Measurements from ENCODE around the gene IDH3A.

Gene IDH3A

DNA sequence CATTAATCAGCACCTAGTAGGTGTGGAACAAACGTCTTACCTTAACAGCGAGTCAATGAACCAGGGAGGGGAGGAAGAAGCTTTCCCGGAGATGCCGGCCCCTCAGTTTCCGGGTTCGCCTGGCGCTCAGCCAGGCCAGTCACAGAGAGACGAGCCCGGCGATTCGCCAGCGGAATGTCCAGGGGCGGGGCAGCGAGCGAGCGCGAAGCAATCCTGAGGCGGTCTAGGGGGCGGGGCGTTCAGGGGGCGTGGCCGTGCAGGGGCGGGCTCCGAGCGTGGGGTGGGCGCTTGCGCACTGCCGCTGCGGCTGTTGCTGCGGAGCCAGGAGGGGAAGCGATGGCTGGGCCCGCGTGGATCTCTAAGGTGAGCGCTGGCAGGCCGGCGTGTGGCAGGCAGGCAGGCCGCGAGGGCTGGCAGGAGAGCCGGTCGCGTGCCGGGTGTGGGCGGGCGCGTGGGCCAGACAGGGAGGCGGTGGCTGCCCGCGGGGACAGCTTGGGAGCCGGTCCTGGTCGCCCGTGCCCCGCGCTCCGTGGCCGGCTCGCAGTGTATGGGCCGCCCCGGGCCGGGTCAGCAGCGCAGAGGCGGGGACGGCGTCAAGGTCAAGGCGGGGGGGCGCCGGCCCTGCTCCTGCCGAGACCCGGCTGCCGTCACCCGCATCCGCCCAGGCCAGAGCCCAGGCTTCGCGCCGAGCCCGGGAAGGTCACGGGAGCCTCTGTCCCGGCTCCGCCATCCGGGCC lies at the start of gene IDH3A:
Gene IDH3A, plus strand, starts transcription at position 295 of the 737 bp plus-strand sequence. Its CDS starts 42 bp downstream, at position 337.
- DNase-seq (ENCODE audit: low spot score) = peak; percentile 99

DNA sequence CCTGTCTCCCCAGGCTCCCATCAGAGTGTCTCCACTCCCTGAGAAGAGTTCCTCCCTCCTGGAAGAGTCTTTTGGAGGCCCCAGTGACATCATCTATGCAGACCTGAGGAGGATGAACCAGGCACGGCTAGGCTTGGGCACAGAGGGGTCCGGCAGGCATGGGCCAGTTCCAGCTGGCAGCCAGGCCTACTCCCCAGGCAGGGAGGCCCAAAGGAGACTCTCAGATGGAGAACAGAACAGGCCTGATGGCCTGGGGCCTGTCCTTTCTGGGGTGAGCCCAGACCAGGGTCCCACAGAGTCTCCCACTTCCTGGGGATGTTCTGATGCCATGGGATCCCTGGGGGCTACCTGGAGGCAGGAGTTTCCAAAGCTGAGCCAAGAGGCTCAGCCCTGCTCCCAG lies 48.3 kb upstream of the IDH3A start:
- DNase-seq (ENCODE audit: low spot score) = no peak

DNA sequence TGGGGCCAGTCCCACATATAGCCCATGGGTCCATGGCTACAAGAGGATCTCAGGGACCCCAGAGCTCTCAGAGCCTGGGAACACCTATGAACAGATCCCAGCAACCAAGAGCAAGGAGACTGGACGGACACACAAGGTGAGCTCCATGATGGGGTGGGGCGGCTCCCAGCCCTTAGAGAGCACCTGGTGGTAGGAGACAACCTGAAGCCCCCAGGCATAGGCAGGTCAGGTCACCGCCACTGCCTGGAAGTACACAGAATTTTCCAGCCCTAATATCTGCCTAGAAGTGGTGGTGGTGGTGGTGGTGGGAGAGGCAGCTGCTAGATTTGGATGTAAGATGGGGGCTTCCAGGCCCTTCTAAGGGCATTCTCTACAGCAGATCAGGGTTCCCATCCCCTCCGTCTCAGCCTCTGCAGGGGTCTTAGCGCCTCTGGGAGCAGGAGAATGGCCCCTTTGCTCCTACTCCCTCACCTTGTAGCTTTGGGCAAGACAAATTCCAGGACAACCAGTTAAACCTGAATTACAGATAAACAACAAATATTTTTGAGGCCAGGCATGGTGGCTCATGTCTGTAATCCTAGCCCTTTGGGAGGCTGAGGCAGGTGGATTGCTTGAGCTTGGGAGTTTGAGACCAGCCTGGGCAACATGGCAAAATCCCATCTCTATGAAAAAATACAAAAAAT lies 47.6 kb upstream of the IDH3A start:
- no peak for DNase-seq (ENCODE audit: low spot score)

DNA sequence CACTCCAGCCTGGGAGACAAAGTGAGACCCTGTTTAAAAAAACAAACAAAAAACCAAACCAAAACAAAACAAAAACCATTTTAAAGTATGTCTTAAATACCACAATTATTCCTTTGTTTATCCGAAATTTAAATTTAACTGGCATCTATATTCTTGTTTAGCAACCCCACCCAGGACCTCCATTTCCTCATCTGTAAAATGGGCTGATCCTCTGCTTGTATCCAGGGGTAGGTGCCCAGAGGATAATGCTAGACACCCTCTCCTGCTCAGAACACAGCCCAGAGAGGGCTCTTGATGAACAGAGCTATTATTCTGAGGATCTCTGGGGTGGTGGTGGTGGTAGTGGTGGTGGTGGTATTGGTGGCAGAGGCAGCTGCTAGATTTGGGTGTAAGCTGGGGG lies 47.0 kb upstream of the IDH3A start:
- no peak for DNase-seq (ENCODE audit: low spot score)

DNA sequence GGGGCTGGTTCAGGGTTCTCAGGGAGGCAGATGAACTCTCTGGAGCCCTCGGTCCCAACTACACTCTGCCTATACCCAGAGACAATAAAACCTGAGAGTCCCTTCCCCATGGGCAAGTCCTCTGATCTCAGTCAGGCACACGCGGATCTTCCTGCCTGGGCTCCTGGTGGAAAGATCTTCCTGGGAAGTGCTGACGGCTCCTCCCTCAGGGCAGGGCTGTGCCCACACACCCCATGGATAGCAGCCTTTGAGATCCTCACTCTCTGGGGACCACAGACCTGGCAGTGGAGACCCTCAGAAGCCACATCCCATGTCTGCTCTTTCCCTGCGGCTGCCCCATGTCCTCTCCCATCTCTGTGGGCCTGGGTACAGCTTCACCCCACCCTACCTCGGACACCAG lies 46.4 kb upstream of the IDH3A start:
- DNase-seq (ENCODE audit: low spot score) = no peak

DNA sequence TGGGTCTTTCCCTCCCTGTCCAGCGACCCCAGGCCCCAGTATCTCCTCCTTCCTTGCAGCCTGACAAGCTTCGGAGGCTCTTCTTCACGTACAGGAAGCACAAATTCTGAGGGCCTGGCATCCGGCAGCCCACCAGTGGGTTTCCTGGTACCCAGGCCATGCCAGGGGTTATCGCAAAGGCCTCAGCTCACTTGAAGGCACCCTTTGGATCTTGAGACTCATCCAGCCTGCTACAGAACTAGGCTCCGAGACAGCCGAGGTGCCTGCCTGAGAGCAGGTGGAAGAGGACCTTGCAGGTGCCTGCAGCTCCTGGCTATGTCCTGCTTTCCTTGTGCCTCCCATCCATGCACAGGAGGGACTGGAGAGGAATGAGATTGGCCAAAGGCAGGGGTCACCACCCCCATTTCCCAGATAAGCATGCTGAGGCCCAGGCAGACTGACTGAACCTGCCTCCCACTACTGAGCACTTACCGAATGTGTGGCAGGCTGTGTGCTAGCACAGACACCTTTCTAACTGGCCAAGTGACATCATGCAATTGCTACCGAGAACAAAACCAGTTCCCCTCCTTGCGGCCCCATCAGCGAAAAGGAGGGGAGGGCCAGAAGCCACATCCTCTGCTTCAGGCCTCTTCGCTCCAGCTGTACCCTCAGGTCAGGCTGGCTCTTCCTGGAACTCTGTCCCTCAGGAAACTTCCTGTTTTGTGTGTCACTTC lies 45.6 kb upstream of the IDH3A start:
- peak; percentile 71 for DNase-seq (ENCODE audit: low spot score)

GRCh38 chr15:78104119-78104479 lies 45.1 kb upstream of the IDH3A start:
- no peak for DNase-seq (ENCODE audit: low spot score)

GRCh38 chr15:78104566-78105475 lies 44.3 kb upstream of the IDH3A start:
- DNase-seq (ENCODE audit: low spot score) = no peak

DNA sequence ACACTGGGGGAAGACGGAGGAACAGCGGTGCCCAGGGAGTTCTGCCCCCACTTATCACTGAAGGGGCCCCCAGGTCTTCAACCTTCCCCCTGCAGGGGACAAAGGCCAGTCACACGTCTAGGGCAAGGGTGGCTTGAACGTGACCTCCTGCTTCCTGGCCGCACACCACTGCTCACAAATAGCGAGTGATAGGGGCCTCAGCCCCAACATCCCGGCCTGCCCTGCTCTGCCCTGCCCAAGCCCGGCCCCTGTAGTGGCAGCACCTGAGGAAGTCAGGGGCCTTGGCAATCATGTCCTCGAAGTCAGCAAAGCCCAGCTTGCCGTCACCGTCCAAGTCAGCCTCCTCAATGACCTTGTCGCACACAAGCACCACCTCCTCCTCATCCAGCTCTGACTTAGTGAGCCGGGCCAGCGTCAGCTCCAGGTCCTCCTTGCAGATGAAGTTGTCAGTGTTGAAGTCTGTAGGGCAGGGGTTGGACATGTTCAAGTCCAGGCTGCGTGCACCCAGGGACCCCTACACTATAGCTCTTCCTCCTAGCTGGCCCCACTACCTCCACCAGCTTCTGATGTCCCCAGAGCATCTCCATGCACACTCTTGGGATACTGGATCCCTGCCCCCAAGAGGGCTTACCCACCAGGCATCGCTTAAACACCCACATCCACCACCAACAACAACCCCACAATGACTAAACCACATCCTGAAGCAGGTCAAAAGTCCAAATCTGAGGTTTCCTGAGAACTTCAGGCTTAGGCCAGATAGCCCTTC lies 43.5 kb upstream of the IDH3A start:
- no peak for DNase-seq (ENCODE audit: low spot score)

GRCh38 chr15:78107471-78107870 lies 41.7 kb upstream of the IDH3A start:
- no peak for DNase-seq (ENCODE audit: low spot score)

GRCh38 chr15:78108300-78109084 lies 40.7 kb upstream of the IDH3A start:
- peak; percentile 88 for DNase-seq (ENCODE audit: low spot score)

GRCh38 chr15:78109156-78109555 lies 40.0 kb upstream of the IDH3A start:
- no peak for DNase-seq (ENCODE audit: low spot score)

- DNase-seq (ENCODE audit: low spot score) = no peak
Measured at GRCh38 chr15:78110096-78110495, 39.1 kb upstream of the IDH3A start.

DNA sequence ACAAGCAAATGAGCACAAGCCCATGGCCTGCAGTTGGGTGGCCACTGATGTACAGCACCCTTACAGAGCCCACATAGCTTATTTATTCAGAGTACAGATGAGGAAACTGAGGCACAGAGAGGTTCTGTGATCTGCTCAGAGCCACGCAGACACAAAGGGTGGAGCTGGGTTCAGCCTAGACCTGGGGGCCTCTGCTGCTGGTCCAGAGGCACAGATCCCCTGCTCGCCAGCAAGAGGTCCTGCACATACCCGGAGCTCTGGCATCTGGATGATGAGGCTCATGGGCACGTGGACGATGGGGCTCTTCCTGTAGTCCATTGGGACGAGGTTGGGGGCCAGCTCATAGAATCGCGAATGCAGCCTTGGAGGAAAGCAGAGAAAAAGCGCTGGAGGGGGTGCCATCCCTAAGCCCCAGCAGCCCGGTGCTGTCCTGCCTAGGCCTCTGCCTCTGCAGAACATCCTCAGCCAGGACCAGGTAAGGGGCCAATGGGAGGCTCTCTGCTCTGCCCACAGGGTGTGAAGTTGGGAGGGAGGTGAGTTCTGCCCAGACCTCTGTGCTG lies 38.2 kb upstream of the IDH3A start:
- no peak for DNase-seq (ENCODE audit: low spot score)

- no peak for DNase-seq (ENCODE audit: low spot score)
Measured at GRCh38 chr15:78111788-78112187, 37.4 kb upstream of the IDH3A start.

DNA sequence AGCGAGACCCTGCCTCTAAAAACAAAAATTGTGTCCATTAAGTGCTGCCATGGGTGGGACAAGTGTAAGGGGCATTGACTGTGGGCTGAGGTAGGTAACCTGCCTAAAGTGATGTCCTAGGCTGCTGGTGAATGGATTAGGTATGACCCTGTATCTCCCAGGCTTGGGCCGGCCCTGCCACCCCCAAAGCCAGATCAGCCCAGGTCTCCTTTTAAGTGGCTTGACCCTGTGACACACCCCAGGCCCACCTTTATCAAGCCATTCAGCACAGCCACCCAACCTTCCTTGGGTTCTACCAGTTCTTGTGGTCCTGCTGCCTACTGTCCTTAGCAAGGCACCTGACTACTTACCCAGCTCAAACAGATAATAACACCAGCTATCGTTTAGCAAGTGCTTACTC lies 36.6 kb upstream of the IDH3A start:
- DNase-seq (ENCODE audit: low spot score) = no peak

DNA sequence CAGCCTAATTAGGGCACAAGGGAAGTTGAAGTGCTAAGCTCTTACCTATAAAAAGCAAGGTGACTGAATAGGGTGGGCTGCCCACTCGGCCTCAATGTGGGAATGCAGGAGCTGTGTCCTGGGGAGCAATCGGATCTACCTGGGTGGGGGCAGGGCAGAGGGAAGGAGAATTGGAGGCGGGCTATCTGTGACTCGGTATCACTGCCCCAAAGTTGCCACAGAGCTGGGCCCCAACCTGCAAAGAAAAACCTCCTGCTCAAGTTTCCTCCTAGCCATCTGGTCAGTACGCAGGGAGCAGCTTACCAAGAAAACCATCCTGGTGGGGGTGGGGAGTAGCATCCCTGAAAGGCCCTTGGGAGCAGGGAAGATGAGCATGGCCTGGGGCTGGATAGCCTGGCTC lies 28.6 kb upstream of the IDH3A start:
- no peak for DNase-seq (ENCODE audit: low spot score)

- no peak for DNase-seq (ENCODE audit: low spot score)
Measured at GRCh38 chr15:78125267-78125666, 23.9 kb upstream of the IDH3A start.

GRCh38 chr15:78127882-78128281 lies 21.3 kb upstream of the IDH3A start:
- DNase-seq (ENCODE audit: low spot score) = no peak

DNA sequence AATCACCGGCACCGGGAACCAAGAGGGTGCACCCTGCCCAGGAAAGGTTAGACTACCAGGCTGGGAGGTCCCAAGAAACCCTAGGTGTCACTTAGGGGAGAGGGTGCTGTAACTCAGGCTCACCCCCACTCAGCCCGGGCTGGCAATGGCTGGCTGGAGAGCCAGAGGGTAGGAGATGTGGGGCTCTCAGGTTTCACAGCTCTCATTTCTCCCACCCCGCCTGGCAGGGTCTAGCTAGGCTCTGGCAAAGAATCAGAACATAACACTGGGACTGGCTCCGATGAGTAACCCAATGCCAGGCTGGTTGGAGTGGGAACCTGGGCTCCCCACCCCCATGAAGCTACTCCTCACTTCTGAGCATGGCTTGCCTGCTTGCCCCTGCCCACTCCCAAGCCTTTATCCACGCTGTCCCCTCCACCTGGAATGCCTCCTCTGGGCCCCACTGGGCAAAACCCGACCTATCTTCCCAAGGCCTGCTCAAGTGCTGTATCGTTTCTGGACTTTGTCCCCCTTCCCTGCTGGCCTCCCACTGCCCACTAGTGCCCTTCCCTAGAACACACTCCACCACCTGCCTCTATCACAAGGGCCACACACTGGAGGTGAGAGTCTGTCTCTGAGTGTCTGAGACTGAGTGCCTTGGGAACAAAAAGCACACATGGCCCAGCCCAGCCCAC lies 19.9 kb upstream of the IDH3A start:
- DNase-seq (ENCODE audit: low spot score) = no peak

Measured in CD4-positive, alpha-beta T cell treated with Interleukin-2 at 100 ng/mL for 4 hours (primary cell).